Tibial nerve (tissue), 4 donors: Measurements from ENCODE around the gene DIRAS3. TPM values are rescaled to one million over a fixed set of nuclear protein-coding genes. Genes with fewer than 3 reads are reported as not detected.

ENCODE experiments used
- DNase-seq, 2 donors: peaks; one replicate each; pipeline ENCODE4 v3.0.0-alpha.2; 2019; ENCODE audit warnings: low spot score in 2 of 2
- H3K27ac ChIP-seq, 4 donors: fragments of 200-600 bp; sonication (generic) in 3 of 4; one replicate each; pipeline ENCODE4 v1.5.1; 2017 to 2019; ENCODE audit warnings: mild to moderate bottlenecking in 1 of 4
- H3K27me3 ChIP-seq, 2 donors: fragments of 200-600 bp; sonication (generic) in 1 of 2; one replicate each; pipeline versions ENCODE4 v1.5.1 to v1.6.0; 2017 to 2019
- H3K36me3 ChIP-seq, 3 donors: fragments of 200-600 bp; sonication (generic); one replicate each; pipeline ENCODE4 v1.5.1; 2018 to 2019
- H3K4me1 ChIP-seq, 4 donors: fragments of 200-600 bp; sonication (generic) in 3 of 4; one replicate each; pipeline ENCODE4 v1.5.1; 2017 to 2019
- H3K4me3 ChIP-seq, 4 donors: fragments of 200-600 bp; sonication (generic) in 3 of 4; one replicate each; pipeline ENCODE4 v1.5.1; 2017 to 2019; ENCODE audit warnings: mild to moderate bottlenecking in 1 of 4, moderate library complexity in 1 of 4
- H3K9me3 ChIP-seq, 4 donors: fragments of 200-600 bp; sonication (generic) in 3 of 4; one replicate each; pipeline ENCODE4 v1.5.1; 2017 to 2019
- EP300 ChIP-seq, 2 donors: sonication (generic); formaldehyde crosslinking; IDR thresholded peaks; one replicate each; pipeline ENCODE4 v1.6.1; 2017; ENCODE audit warnings: antibody characterized with exemption in 2 of 2, mild to moderate bottlenecking in 1 of 2
- POLR2A ChIP-seq, 2 donors: fragments of 450-650 bp; IDR thresholded peaks; one replicate each; pipeline ENCODE4 v1.6.1; 2017; ENCODE audit warnings: antibody characterized with exemption in 2 of 2, mild to moderate bottlenecking in 2 of 2, moderate library complexity in 2 of 2
- WGBS, 2 donors: methylation state at CpG; one replicate each; pipeline ENCODE4 v1.1.5; 2018; 5-methylcytosine and 5-hydroxymethylcytosine counted together
- total RNA-seq, 4 donors: library from RNA; depleted of rRNA; stranded (reverse); fragments of >200 nt; gene quantifications; one replicate each; pipeline ENCODE4 v1.1.0, GENCODE V29; 2016
- TF ChIP-seq, protein P1 (sequence below), 5 experiments: fragments of 200-600 bp in 3 of 5; fragments of 450-650 bp in 2 of 5; sonication (generic) in 3 of 5; IDR thresholded peaks; one replicate each; pipeline ENCODE4 v1.5.1; 2016 to 2019; ENCODE audit warnings: antibody characterized with exemption in 5 of 5, mild to moderate bottlenecking in 3 of 5, moderate library complexity in 2 of 5

DIRAS3 gene
- total RNA-seq, 4 donors from 2014 or later = 0.63 to 7.5 (median 5.2) TPM; not detected in 1

- no peaks in the 10 kb centered on the region for H3K27me3 ChIP-seq
- DNase-seq = no peak
- 87 to 90% methylated on average over 4 of the region's 4 CpGs for WGBS, 2 donors
- no peaks in the 10 kb centered on the region for H3K4me1 ChIP-seq
- TF ChIP-seq, protein P1, sequence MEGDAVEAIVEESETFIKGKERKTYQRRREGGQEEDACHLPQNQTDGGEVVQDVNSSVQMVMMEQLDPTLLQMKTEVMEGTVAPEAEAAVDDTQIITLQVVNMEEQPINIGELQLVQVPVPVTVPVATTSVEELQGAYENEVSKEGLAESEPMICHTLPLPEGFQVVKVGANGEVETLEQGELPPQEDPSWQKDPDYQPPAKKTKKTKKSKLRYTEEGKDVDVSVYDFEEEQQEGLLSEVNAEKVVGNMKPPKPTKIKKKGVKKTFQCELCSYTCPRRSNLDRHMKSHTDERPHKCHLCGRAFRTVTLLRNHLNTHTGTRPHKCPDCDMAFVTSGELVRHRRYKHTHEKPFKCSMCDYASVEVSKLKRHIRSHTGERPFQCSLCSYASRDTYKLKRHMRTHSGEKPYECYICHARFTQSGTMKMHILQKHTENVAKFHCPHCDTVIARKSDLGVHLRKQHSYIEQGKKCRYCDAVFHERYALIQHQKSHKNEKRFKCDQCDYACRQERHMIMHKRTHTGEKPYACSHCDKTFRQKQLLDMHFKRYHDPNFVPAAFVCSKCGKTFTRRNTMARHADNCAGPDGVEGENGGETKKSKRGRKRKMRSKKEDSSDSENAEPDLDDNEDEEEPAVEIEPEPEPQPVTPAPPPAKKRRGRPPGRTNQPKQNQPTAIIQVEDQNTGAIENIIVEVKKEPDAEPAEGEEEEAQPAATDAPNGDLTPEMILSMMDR (IDR thresholded peaks at IDR 0.05) = no peak
- no peak for TF ChIP-seq POLR2A (IDR thresholded peaks at IDR 0.05)
- H3K27ac ChIP-seq = no peak overlapping the region
- H3K36me3 ChIP-seq = peaks cover 0 to 11% (median 0%) of the 10 kb centered on the region in 3 donors
- H3K9me3 ChIP-seq = no peaks in the 10 kb centered on the region
- H3K4me3 ChIP-seq = no peak overlapping the region
These were observed 4.8 kb downstream of the DIRAS3 start for GRCh38 chr1:68045511-68046180.

- no peak for DNase-seq
- H3K36me3 ChIP-seq = peaks cover 0 to 11% (median 0%) of the 10 kb centered on the region in 3 donors
- no peak overlapping the region for H3K27ac ChIP-seq
These were observed 6.9 kb downstream of the DIRAS3 start for GRCh38 chr1:68043443-68044090.

DNA sequence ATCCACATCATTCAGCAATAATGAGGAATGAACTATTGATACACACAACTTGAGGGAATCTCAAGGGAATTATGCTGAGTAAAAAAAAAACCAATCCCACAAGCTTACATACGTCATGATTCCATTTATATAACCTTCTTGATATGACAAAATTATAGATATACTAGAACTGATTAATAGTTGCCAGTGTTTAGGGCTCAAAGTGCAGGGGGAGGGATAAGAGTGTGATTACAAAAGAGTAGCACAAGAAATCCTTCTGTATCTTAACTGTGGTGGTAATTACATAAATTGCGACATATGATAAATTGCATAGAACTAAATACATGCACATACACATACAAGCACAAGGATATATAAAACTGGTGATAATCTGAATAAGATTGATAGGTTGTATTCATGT, 13.5 kb downstream of the DIRAS3 start:
- TF ChIP-seq POLR2A (IDR thresholded peaks at IDR 0.05) (no peak), EP300 (IDR thresholded peaks at IDR 0.05) (no peak)
- TF ChIP-seq, protein P1 (IDR thresholded peaks at IDR 0.05) = no peak
- no peak for DNase-seq
- WGBS, 2 donors = 65 to 72% methylated on average over 2 of the region's 2 CpGs

More at GRCh38 chr1:68043443-68044090, 6.9 kb downstream of the DIRAS3 start:
- no peak for TF ChIP-seq EP300 (IDR thresholded peaks at IDR 0.05)
- TF ChIP-seq POLR2A (IDR thresholded peaks at IDR 0.05) = no peak
- Histone ChIP-seq H3K9me3 (no peaks in the 10 kb centered on the region), H3K4me3 (no peak overlapping the region), H3K4me1 (no peaks in the 10 kb centered on the region), H3K27me3 (no peaks in the 10 kb centered on the region)
- WGBS, 2 donors = 90 to 93% methylated on average over 12 to 22 of the region's 22 CpGs

GRCh38 chr1:68029444-68029843, 21.0 kb downstream of the DIRAS3 start:
- 89% methylated on average over 4 of the region's 4 CpGs for WGBS, 2 donors
- Histone ChIP-seq H3K9me3 (peaks cover 0 to 5% (median 0%) of the 10 kb centered on the region in 4 donors), H3K4me1 (no peaks in the 10 kb centered on the region), H3K27me3 (no peaks in the 10 kb centered on the region), H3K36me3 (no peaks in the 10 kb centered on the region), H3K27ac (no peak overlapping the region), H3K4me3 (no peak overlapping the region)
- no peak for DNase-seq
- TF ChIP-seq EP300 (IDR thresholded peaks at IDR 0.05) (no peak), POLR2A (IDR thresholded peaks at IDR 0.05) (no peak)
- TF ChIP-seq, protein P1 (IDR thresholded peaks at IDR 0.05) = no peak

More for the DNA sequence above, 13.5 kb downstream of the DIRAS3 start:
- no peak overlapping the region for H3K27ac ChIP-seq
- H3K4me1 ChIP-seq = no peaks in the 10 kb centered on the region
- no peaks in the 10 kb centered on the region for H3K27me3 ChIP-seq
- no peak overlapping the region for H3K4me3 ChIP-seq
- no peaks in the 10 kb centered on the region for H3K36me3 ChIP-seq
- H3K9me3 ChIP-seq = no peaks in the 10 kb centered on the region

- no peak for DNase-seq
- no peak for TF ChIP-seq EP300 (IDR thresholded peaks at IDR 0.05)
- TF ChIP-seq, protein P1 (IDR thresholded peaks at IDR 0.05) = no peak
- no peak for TF ChIP-seq POLR2A (IDR thresholded peaks at IDR 0.05)
- 74 to 81% methylated on average over 3 of the region's 3 CpGs for WGBS, 2 donors
- H3K4me3 ChIP-seq = no peak overlapping the region
- H3K36me3 ChIP-seq = no peaks in the 10 kb centered on the region
- H3K4me1 ChIP-seq = no peaks in the 10 kb centered on the region
- no peak overlapping the region for H3K27ac ChIP-seq
- peaks cover 0 to 5% (median 0%) of the 10 kb centered on the region in 4 donors for H3K9me3 ChIP-seq
- H3K27me3 ChIP-seq = no peaks in the 10 kb centered on the region
These were observed 21.9 kb downstream of the DIRAS3 start for GRCh38 chr1:68028566-68028965.
